ENCODE measurements around the gene MB.

Gene MB

GRCh38 chr22:35605851-35606481 is 11.2 kb downstream of the MB start:
- no peak overlapping the region for H3K4me3 ChIP-seq (replicated peaks; ENCODE audit: low read depth, low read length)
- no peak for DNase-seq (ENCODE audit: extremely low read depth, low read depth)
- TF ChIP-seq CTCF (IDR thresholded peaks at IDR 0.05; ENCODE audit: low read depth, low read length, missing control alignments), result no peak

- TF ChIP-seq CTCF (IDR thresholded peaks at IDR 0.05; ENCODE audit: low read depth, low read length, missing control alignments), result no peak
- no peak for DNase-seq (ENCODE audit: extremely low read depth, low read depth)
- H3K4me3 ChIP-seq (replicated peaks; ENCODE audit: low read depth, low read length), result no peak overlapping the region
Observed at GRCh38 chr22:35605369-35605680, 11.8 kb downstream of the MB start.

- DNase-seq (ENCODE audit: extremely low read depth, low read depth), result no peak
- no peak overlapping the region for H3K4me3 ChIP-seq (replicated peaks; ENCODE audit: low read depth, low read length)
- TF ChIP-seq CTCF (IDR thresholded peaks at IDR 0.05; ENCODE audit: low read depth, low read length, missing control alignments), result no peak
Observed at GRCh38 chr22:35604621-35605368, 12.3 kb downstream of the MB start.

GRCh38 chr22:35601743-35602615 is 15.2 kb downstream of the MB start:
- H3K4me3 ChIP-seq (replicated peaks; ENCODE audit: low read depth, low read length), result no peak overlapping the region
- DNase-seq (ENCODE audit: extremely low read depth, low read depth), result no peak
- no peak for TF ChIP-seq CTCF (IDR thresholded peaks at IDR 0.05; ENCODE audit: low read depth, low read length, missing control alignments)

- H3K4me3 ChIP-seq (replicated peaks; ENCODE audit: low read depth, low read length), result no peak overlapping the region
- DNase-seq (ENCODE audit: extremely low read depth, low read depth), result no peak
- TF ChIP-seq CTCF (IDR thresholded peaks at IDR 0.05; ENCODE audit: low read depth, low read length, missing control alignments), result no peak
Observed at GRCh38 chr22:35601013-35601580, 16.0 kb downstream of the MB start.

GRCh38 chr22:35600476-35600875 is 16.7 kb downstream of the MB start:
- no peak for TF ChIP-seq CTCF (IDR thresholded peaks at IDR 0.05; ENCODE audit: low read depth, low read length, missing control alignments)
- DNase-seq (ENCODE audit: extremely low read depth, low read depth), result no peak
- H3K4me3 ChIP-seq (replicated peaks; ENCODE audit: low read depth, low read length), result no peak overlapping the region

Measured in HFF-Myc (cell line).